ENCODE results near the gene PRKAG2. TPM values are rescaled to one million over a fixed set of nuclear protein-coding genes. Genes with fewer than 3 reads are reported as not detected.

PRKAG2 gene
- total and polyA plus RNA-seq, 8 donors: 7.4 to 16.7 (median 9.2) TPM

- H3K9me3 ChIP-seq: no peaks in the 10 kb centered on the region
- no peak for TF ChIP-seq CTCF (IDR thresholded peaks at IDR 0.05)
- DNase-seq: peak in 4 of 6 donors; percentile 45 to 66 (median 56)
- intact Hi-C loops (cut with DNase I): no loop called here
- FAIRE-seq: no peak
- H3K36me3 ChIP-seq: no peaks in the 10 kb centered on the region
- H3K27me3 ChIP-seq: no peaks in the 10 kb centered on the region
- H3K4me1 ChIP-seq: peaks cover 3 to 11% (median 8%) of the 10 kb centered on the region in 3 donors
- 63 to 69% methylated on average over 14 of the region's 14 CpGs for WGBS, 2 donors
- no peak overlapping the region for H3K4me3 ChIP-seq
- ATAC-seq: peak; percentile 52 to 73 (median 63)
- peak overlapping the region in 3 of 4 donors; percentile 4 to 69 (median 23) for H3K27ac ChIP-seq
These were observed 83.4 kb downstream of the PRKAG2 start for GRCh38 chr7:151793531-151793951.

GRCh38 chr7:151792636-151793035 lies 84.3 kb downstream of the PRKAG2 start:
- FAIRE-seq (no peak), DNase-seq (peak in 1 of 6 donors; percentile 13), ATAC-seq (no peak)
- no peak for TF ChIP-seq CTCF (IDR thresholded peaks at IDR 0.05)
- Histone ChIP-seq H3K4me3 (no peak overlapping the region), H3K27ac (no peak overlapping the region), H3K4me1 (peaks cover 3 to 11% (median 8%) of the 10 kb centered on the region in 3 donors), H3K9me3 (no peaks in the 10 kb centered on the region), H3K27me3 (no peaks in the 10 kb centered on the region), H3K36me3 (no peaks in the 10 kb centered on the region)
- 80% methylated on average over 16 of the region's 16 CpGs for WGBS, 2 donors
- intact Hi-C loops (cut with DNase I): no loop called here

GRCh38 chr7:151792086-151792485 lies 84.8 kb downstream of the PRKAG2 start:
- H3K9me3 ChIP-seq: no peaks in the 10 kb centered on the region
- no peak for TF ChIP-seq CTCF (IDR thresholded peaks at IDR 0.05)
- ATAC-seq: no peak
- no peak overlapping the region for H3K27ac ChIP-seq
- H3K4me3 ChIP-seq: no peak overlapping the region
- intact Hi-C loops (cut with DNase I): no loop called here
- no peaks in the 10 kb centered on the region for H3K36me3 ChIP-seq
- FAIRE-seq: no peak
- H3K4me1 ChIP-seq: peaks cover 3 to 11% (median 8%) of the 10 kb centered on the region in 3 donors
- H3K27me3 ChIP-seq: no peaks in the 10 kb centered on the region
- 94 to 96% methylated on average over 2 of the region's 2 CpGs for WGBS, 2 donors
- no peak for DNase-seq

GRCh38 chr7:151790830-151791620 lies 85.9 kb downstream of the PRKAG2 start:
- intact Hi-C loops (cut with DNase I): no loop called here
- peak in 1 of 4 donors; percentile 28 for ATAC-seq
- TF ChIP-seq CTCF (IDR thresholded peaks at IDR 0.05): no peak
- no peak overlapping the region for H3K27ac ChIP-seq
- peak in 1 of 6 donors; percentile 52 for DNase-seq
- WGBS, 2 donors: 89 to 90% methylated on average over 19 of the region's 19 CpGs
- no peaks in the 10 kb centered on the region for H3K9me3 ChIP-seq
- H3K36me3 ChIP-seq: no peaks in the 10 kb centered on the region
- H3K4me3 ChIP-seq: no peak overlapping the region
- H3K4me1 ChIP-seq: peaks cover 3 to 11% (median 8%) of the 10 kb centered on the region in 3 donors
- no peak for FAIRE-seq
- H3K27me3 ChIP-seq: no peaks in the 10 kb centered on the region
